Measurements from ENCODE around the gene IGSF23.

GRCh38 chr19:44646049-44646416 is 32.7 kb downstream of the IGSF23 start:
- TF ChIP-seq CTCF (IDR thresholded peaks at IDR 0.05) (no peak), EZH2 (IDR thresholded peaks at IDR 0.05; ENCODE audit: borderline replicate concordance, insufficient read depth, low read depth, low read length, poor library complexity, severe bottlenecking) (no peak)

Data from B cell (primary cell).